ENCODE measurements around the gene PDE4D. TPM values are rescaled to one million over a fixed set of nuclear protein-coding genes. Genes with fewer than 3 reads are reported as not detected.

The PDE4D gene
- total and polyA plus RNA-seq, 2 donors (not counting 1 experiment from before 2014, with no cell fraction given) = 14.9 to 171 TPM

DNA sequence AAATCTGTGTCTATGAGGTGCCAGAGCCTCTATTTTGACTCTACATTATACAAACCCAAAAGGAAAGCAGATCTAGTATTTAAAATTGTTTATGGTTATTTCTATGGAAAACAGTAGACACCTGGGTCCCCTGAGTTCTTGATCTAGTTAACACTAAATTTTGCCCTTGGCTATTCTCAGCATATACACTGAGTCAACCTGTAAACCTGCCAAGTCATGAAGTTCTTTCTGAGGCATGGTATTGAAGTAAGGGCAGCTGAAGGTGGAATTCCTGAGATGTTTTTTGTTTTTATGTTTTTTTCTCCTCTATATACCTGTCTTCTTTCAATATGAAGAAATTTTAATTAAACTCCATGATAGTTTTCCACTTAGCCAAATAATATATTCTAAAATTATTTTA lies 120.2 kb downstream of the PDE4D start:
- ChIA-PET POLR2A (no interaction called here), CTCF (no interaction called here)
- Histone ChIP-seq H3K79me2 (ENCODE audit: control insufficient read depth, insufficient read depth, low read length) (peaks cover 3% of the 10 kb centered on the region), H2AFZ (ENCODE audit: insufficient read depth, low read depth, low read length, poor library complexity, severe bottlenecking) (no peak overlapping the region), H3K4me3 (ENCODE audit: control extremely low read depth in 1 of 5, extremely low read depth in 1 of 5, insufficient read depth in 1 of 5, low read depth in 2 of 5, low read length in 4 of 5) (no peak overlapping the region), H3K4me2 (replicated peaks; ENCODE audit: low read depth, low read length, poor library complexity, severe bottlenecking) (no peak overlapping the region), H4K20me1 (ENCODE audit: control insufficient read depth, insufficient read depth, low read length, poor library complexity, severe bottlenecking) (no peaks in the 10 kb centered on the region), H3K27me3 (replicated peaks in 1 of 4; ENCODE audit: control extremely low read depth in 1 of 4, control insufficient read depth in 3 of 4, insufficient read depth in 4 of 4, low read length in 3 of 4) (peaks cover 0 to 6% (median 4%) of the 10 kb centered on the region in 4 experiments), H3K9ac (ENCODE audit: low read length) (no peak overlapping the region), H3K4me1 (ENCODE audit: control insufficient read depth in 2 of 2, insufficient read depth in 2 of 2, low read length in 2 of 2) (peaks cover 6 to 8% of the 10 kb centered on the region in 2 donors), H3K27ac (ENCODE audit: low read length in 2 of 2) (no peak overlapping the region), H3K9me3 (ENCODE audit: control extremely low read depth in 1 of 3, control insufficient read depth in 2 of 3, insufficient read depth in 1 of 3, low read length in 2 of 3) (peaks cover 0 to 3% (median 0%) of the 10 kb centered on the region in 3 donors), H3K36me3 (replicated peaks in 1 of 2; ENCODE audit: control extremely low read depth in 1 of 2, control insufficient read depth in 1 of 2, extremely low read depth in 1 of 2, insufficient read depth in 2 of 2, low read length in 1 of 2) (no peaks in the 10 kb centered on the region)
- TF ChIP-seq, protein P1, sequence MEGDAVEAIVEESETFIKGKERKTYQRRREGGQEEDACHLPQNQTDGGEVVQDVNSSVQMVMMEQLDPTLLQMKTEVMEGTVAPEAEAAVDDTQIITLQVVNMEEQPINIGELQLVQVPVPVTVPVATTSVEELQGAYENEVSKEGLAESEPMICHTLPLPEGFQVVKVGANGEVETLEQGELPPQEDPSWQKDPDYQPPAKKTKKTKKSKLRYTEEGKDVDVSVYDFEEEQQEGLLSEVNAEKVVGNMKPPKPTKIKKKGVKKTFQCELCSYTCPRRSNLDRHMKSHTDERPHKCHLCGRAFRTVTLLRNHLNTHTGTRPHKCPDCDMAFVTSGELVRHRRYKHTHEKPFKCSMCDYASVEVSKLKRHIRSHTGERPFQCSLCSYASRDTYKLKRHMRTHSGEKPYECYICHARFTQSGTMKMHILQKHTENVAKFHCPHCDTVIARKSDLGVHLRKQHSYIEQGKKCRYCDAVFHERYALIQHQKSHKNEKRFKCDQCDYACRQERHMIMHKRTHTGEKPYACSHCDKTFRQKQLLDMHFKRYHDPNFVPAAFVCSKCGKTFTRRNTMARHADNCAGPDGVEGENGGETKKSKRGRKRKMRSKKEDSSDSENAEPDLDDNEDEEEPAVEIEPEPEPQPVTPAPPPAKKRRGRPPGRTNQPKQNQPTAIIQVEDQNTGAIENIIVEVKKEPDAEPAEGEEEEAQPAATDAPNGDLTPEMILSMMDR (IDR thresholded peaks at IDR 0.05) = no peak
- no peak for TF ChIP-seq EZH2 (IDR thresholded peaks at IDR 0.05; ENCODE audit: borderline replicate concordance, insufficient read depth, low read depth, low read length, poor library complexity, severe bottlenecking)
- intact Hi-C loops (cut with micrococcal nuclease) = no loop called here
- Mint-ChIP-seq H3K4me3 (no peak overlapping the region), H3K4me1 (peaks cover 8% of the 10 kb centered on the region), H3K9me3 (ENCODE audit: insufficient read depth) (no peaks in the 10 kb centered on the region), H3K27me3 (peaks cover 10% of the 10 kb centered on the region), H3K27ac (no peak overlapping the region)
- DNase-seq (no peak), ATAC-seq (ENCODE audit: low read depth) (no peak)

DNA sequence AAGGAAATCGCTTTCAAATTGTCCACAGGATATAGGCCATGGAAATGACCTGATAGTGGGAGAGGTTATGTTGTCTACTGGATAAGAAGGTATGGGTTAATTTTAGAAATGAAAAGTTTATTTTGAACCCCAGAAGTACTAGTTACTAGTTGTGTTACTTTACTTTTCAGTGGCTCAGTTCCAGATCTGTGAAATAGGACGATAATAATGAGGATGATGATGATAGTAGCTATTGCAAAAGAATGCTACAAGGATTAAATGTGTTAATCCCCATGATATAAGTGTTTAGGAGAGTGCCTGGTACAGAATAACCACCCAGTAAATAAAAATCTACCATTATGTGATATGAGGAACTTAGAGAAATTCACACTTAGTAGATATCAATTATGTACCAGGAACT lies 120.8 kb downstream of the PDE4D start:
- H3K4me2 ChIP-seq (replicated peaks; ENCODE audit: low read depth, low read length, poor library complexity, severe bottlenecking) = no peak overlapping the region
- no peak overlapping the region for H3K27ac ChIP-seq (ENCODE audit: low read length in 2 of 2)
- no peaks in the 10 kb centered on the region for H4K20me1 ChIP-seq (ENCODE audit: control insufficient read depth, insufficient read depth, low read length, poor library complexity, severe bottlenecking)
- no peak overlapping the region for H3K9ac ChIP-seq (ENCODE audit: low read length)
- H3K4me3 ChIP-seq (ENCODE audit: control extremely low read depth in 1 of 5, extremely low read depth in 1 of 5, insufficient read depth in 1 of 5, low read depth in 2 of 5, low read length in 4 of 5) = no peak overlapping the region
- no peaks in the 10 kb centered on the region for H3K9me3 Mint-ChIP-seq (ENCODE audit: insufficient read depth)
- H3K4me1 Mint-ChIP-seq = peaks cover 9% of the 10 kb centered on the region
- H3K27ac Mint-ChIP-seq = no peak overlapping the region
- ChIA-PET CTCF (interaction anchor here (1.0 kb wide), 1 partner anchor 26 kb away, joined by 4 read pairs; no protein-coding TSS in a partner anchor), POLR2A (no interaction called here)
- H3K9me3 ChIP-seq (ENCODE audit: control extremely low read depth in 1 of 3, control insufficient read depth in 2 of 3, insufficient read depth in 1 of 3, low read length in 2 of 3) = peaks cover 0 to 3% (median 0%) of the 10 kb centered on the region in 3 donors
- ATAC-seq (ENCODE audit: low read depth) (no peak), DNase-seq (no peak)
- peaks cover 8% of the 10 kb centered on the region for H3K79me2 ChIP-seq (ENCODE audit: control insufficient read depth, insufficient read depth, low read length)
- no peaks in the 10 kb centered on the region for H3K36me3 ChIP-seq (replicated peaks in 1 of 2; ENCODE audit: control extremely low read depth in 1 of 2, control insufficient read depth in 1 of 2, extremely low read depth in 1 of 2, insufficient read depth in 2 of 2, low read length in 1 of 2)
- TF ChIP-seq, protein P1 (IDR thresholded peaks at IDR 0.05) = no peak
- no peak for TF ChIP-seq EZH2 (IDR thresholded peaks at IDR 0.05; ENCODE audit: borderline replicate concordance, insufficient read depth, low read depth, low read length, poor library complexity, severe bottlenecking)
- H3K27me3 ChIP-seq (replicated peaks in 1 of 4; ENCODE audit: control extremely low read depth in 1 of 4, control insufficient read depth in 3 of 4, insufficient read depth in 4 of 4, low read length in 3 of 4) = peaks cover 0 to 10% (median 5%) of the 10 kb centered on the region in 4 experiments
- no peak overlapping the region for H3K4me3 Mint-ChIP-seq
- intact Hi-C loops (cut with micrococcal nuclease) = no loop called here
- H3K27me3 Mint-ChIP-seq = peaks cover 11% of the 10 kb centered on the region
- no peak overlapping the region for H2AFZ ChIP-seq (ENCODE audit: insufficient read depth, low read depth, low read length, poor library complexity, severe bottlenecking)
- no CpG with 5 or more reads among the region's 2 CpGs for WGBS (ENCODE audit: insufficient coverage)
- H3K4me1 ChIP-seq (ENCODE audit: control insufficient read depth in 2 of 2, insufficient read depth in 2 of 2, low read length in 2 of 2) = peaks cover 6 to 13% of the 10 kb centered on the region in 2 donors
